Measurements from ENCODE around the gene RALY.

The RALY gene

DNA sequence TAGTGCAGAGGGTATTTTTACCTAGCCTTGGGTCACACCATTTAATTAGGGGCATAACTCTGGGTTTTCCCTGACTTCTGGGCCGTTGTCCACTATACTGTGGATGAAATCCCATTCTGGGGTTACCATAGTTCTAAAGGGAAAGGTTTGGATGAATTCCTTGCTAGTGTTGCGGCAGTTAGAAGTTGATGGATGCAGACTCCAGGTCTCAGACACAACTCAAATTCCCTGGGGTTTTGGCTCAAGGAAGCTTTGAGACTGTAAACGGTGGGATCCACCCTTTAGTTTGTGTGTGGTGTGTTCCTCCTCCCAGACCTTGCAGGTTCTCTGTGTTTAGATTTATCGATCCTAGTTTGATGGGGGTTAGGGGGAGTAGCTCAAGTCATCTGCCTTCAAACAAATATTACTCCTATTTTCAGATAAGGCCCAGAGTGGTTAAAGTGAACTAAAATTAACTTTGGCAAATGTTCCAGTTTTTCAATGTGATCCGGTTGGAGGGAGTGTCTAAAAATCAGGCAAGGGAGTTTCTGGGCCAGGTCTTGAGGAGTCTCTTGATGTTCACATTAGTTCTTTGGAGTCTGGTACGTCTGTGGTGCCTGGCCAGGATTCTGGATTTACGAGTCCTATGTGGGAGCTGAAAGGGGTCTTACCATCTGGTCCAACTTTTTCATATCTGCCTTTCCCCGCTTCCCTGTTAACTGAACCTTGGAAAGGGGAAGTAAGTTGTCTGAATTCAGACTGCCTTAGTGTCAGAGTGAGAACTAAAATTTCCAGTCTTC is 1.5 kb downstream of the RALY start:
- TF ChIP-seq, protein P1, sequence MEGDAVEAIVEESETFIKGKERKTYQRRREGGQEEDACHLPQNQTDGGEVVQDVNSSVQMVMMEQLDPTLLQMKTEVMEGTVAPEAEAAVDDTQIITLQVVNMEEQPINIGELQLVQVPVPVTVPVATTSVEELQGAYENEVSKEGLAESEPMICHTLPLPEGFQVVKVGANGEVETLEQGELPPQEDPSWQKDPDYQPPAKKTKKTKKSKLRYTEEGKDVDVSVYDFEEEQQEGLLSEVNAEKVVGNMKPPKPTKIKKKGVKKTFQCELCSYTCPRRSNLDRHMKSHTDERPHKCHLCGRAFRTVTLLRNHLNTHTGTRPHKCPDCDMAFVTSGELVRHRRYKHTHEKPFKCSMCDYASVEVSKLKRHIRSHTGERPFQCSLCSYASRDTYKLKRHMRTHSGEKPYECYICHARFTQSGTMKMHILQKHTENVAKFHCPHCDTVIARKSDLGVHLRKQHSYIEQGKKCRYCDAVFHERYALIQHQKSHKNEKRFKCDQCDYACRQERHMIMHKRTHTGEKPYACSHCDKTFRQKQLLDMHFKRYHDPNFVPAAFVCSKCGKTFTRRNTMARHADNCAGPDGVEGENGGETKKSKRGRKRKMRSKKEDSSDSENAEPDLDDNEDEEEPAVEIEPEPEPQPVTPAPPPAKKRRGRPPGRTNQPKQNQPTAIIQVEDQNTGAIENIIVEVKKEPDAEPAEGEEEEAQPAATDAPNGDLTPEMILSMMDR (IDR thresholded peaks at IDR 0.05; ENCODE audit: poor library complexity, severe bottlenecking) = no peak
- peaks cover 20% of the 10 kb centered on the region for H3K4me1 ChIP-seq (ENCODE audit: insufficient read depth, poor library complexity, severe bottlenecking)
- H3K9me3 ChIP-seq (ENCODE audit: severe bottlenecking) = no peaks in the 10 kb centered on the region
- DNase-seq (ENCODE audit: low spot score) = no peak
- H3K4me3 ChIP-seq (ENCODE audit: severe bottlenecking) = peak overlapping the region; percentile 85
- peak overlapping the region; percentile 83 for H3K27ac ChIP-seq (ENCODE audit: poor library complexity, severe bottlenecking)
- no peaks in the 10 kb centered on the region for H3K27me3 ChIP-seq (ENCODE audit: insufficient read depth, poor library complexity, severe bottlenecking)
- no peak for ATAC-seq (ENCODE audit: low read depth)
- H3K36me3 ChIP-seq (ENCODE audit: low read depth) = peaks cover 5% of the 10 kb centered on the region; the same call in 1 of the 2 replicates

DNA sequence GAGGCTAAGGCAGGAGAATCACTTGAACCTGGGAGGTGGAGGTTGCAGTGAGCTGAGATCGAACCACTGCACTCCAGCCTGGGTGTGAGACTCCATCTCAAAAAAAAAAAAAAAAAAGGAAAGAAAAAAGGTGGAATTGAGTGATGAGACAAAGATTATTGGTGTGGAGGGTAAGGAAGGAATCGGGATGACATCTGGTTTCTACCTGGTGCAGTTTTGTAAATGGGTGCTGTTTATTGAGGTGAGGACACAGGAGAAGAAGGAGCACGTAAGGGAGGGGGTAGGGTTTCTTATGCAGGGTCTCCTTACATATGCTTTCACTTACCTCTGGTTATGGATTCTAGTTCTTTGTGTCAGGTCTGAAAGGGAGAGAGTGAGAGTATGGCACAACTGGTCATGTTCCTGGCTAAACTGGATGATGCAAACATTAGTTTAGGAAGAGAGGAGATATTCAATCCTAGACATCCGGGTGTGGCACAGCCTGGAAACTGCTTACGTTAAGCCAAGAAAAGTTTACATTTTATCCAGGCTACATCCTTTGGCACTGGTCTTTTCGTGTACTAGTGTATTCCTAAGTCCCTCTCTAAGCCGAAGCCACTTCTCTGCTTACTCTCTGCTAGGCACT is 5.4 kb downstream of the RALY start:
- ATAC-seq (ENCODE audit: low read depth) (peak; percentile 6; the same call in 1 of the 3 replicates), DNase-seq (ENCODE audit: low spot score) (no peak)
- no peak overlapping the region for H3K27ac ChIP-seq (ENCODE audit: poor library complexity, severe bottlenecking)
- TF ChIP-seq, protein P1 (IDR thresholded peaks at IDR 0.05; ENCODE audit: poor library complexity, severe bottlenecking) = no peak
- H3K9me3 ChIP-seq (ENCODE audit: severe bottlenecking) = no peaks in the 10 kb centered on the region
- peaks cover 9% of the 10 kb centered on the region; the same call in 1 of the 2 replicates for H3K36me3 ChIP-seq (ENCODE audit: low read depth)
- H3K4me1 ChIP-seq (ENCODE audit: insufficient read depth, poor library complexity, severe bottlenecking) = peaks cover 15% of the 10 kb centered on the region
- H3K4me3 ChIP-seq (ENCODE audit: severe bottlenecking) = no peak overlapping the region
- no peaks in the 10 kb centered on the region for H3K27me3 ChIP-seq (ENCODE audit: insufficient read depth, poor library complexity, severe bottlenecking)

DNA sequence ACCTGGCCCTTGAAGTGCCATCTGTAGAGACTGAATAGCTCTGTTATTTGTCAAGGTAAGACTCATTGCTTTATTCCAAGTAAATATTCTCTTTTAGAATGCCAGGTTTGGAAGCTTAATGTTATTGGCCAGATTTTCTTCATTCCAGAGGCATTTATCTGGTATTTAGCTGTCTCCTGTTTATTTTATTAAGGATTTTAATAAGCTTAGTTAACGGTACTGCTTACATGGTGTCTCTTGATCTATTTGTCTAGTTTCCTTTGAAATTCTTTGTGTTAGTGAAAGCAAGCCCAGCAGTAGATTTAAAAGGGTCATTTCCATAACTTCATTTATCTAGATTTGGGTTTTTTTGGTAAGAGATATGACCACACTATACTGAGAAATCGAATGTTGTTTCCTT is 7.7 kb downstream of the RALY start:
- DNase-seq (ENCODE audit: low spot score) (no peak), ATAC-seq (ENCODE audit: low read depth) (no peak)
- Histone ChIP-seq H3K4me1 (ENCODE audit: insufficient read depth, poor library complexity, severe bottlenecking) (peaks cover 5% of the 10 kb centered on the region), H3K9me3 (ENCODE audit: severe bottlenecking) (no peaks in the 10 kb centered on the region), H3K27me3 (ENCODE audit: insufficient read depth, poor library complexity, severe bottlenecking) (no peaks in the 10 kb centered on the region), H3K27ac (ENCODE audit: poor library complexity, severe bottlenecking) (no peak overlapping the region), H3K4me3 (ENCODE audit: severe bottlenecking) (no peak overlapping the region), H3K36me3 (ENCODE audit: low read depth) (peaks cover 14% of the 10 kb centered on the region)
- TF ChIP-seq, protein P1 (IDR thresholded peaks at IDR 0.05; ENCODE audit: poor library complexity, severe bottlenecking) = no peak

GRCh38 chr20:34004227-34004626 is 10.5 kb downstream of the RALY start:
- Histone ChIP-seq H3K27ac (ENCODE audit: poor library complexity, severe bottlenecking) (no peak overlapping the region), H3K36me3 (ENCODE audit: low read depth) (peaks cover 18% of the 10 kb centered on the region), H3K27me3 (ENCODE audit: insufficient read depth, poor library complexity, severe bottlenecking) (no peaks in the 10 kb centered on the region), H3K4me3 (ENCODE audit: severe bottlenecking) (no peak overlapping the region), H3K9me3 (ENCODE audit: severe bottlenecking) (no peaks in the 10 kb centered on the region), H3K4me1 (ENCODE audit: insufficient read depth, poor library complexity, severe bottlenecking) (peaks cover 3% of the 10 kb centered on the region)
- TF ChIP-seq, protein P1 (IDR thresholded peaks at IDR 0.05; ENCODE audit: poor library complexity, severe bottlenecking) = no peak
- DNase-seq (ENCODE audit: low spot score) = no peak
- ATAC-seq (ENCODE audit: low read depth) = no peak
